ENCODE results near the gene IFI27L1.

- TF ChIP-seq CTCF (IDR thresholded peaks at IDR 0.05) = no peak
- no peak for TF ChIP-seq POLR2AphosphoS5 (IDR thresholded peaks at IDR 0.05)
- TF ChIP-seq EP300 (IDR thresholded peaks at IDR 0.05) = no peak
These were observed 28.4 kb upstream of the IFI27L1 start for GRCh38 chr14:94052662-94053061.
